PFSK-1 (cell line): ENCODE data around the gene MSI2.

ENCODE experiments used
- FOXP2 ChIP-seq: optimal IDR thresholded peaks from 2 replicates; pipeline ENCODE3; 2011; ENCODE audit warnings: borderline replicate concordance, control low read depth, inconsistent platforms; ENCODE audit not compliant: insufficient read depth; ENCODE audit errors: extremely low read length, extremely low read depth
- POLR2AphosphoS5 ChIP-seq: IDR thresholded peaks from 2 replicates; pipeline ENCODE4 v1.6.1; 2012; ENCODE audit warnings: low read depth, mild to moderate bottlenecking, control low read depth, low read length, moderate library complexity
- REST ChIP-seq, 2 experiments: IDR thresholded peaks; 2 replicates each; pipeline versions ENCODE4 v1.6.1 to v1.8.0; 2011 to 2012; ENCODE audit warnings: low read depth in 2 of 2, low read length in 2 of 2, control low read depth in 1 of 2, inconsistent platforms in 1 of 2, mild to moderate bottlenecking in 1 of 2, moderate library complexity in 1 of 2; ENCODE audit not compliant: insufficient read depth in 1 of 2
- SIN3A ChIP-seq: IDR thresholded peaks from 2 replicates; pipeline ENCODE4 v1.6.1; 2012; ENCODE audit warnings: mild to moderate bottlenecking, low read length, moderate library complexity, borderline replicate concordance; ENCODE audit not compliant: insufficient read depth
- TAF1 ChIP-seq: IDR thresholded peaks from 2 replicates; pipeline ENCODE4 v1.6.1; 2012; ENCODE audit warnings: low read length, control low read depth, borderline replicate concordance; ENCODE audit not compliant: insufficient read depth

GRCh38 chr17:57423541-57423940, 167.2 kb downstream of the MSI2 start:
- no peak for TF ChIP-seq POLR2AphosphoS5
- TF ChIP-seq REST (IDR thresholded peaks at IDR 0.05; ENCODE audit: insufficient read depth in 1 of 2, low read depth in 2 of 2, low read length in 2 of 2) = no peak
- no peak for TF ChIP-seq SIN3A
- TF ChIP-seq FOXP2 = no peak
- no peak for TF ChIP-seq TAF1
